B cell (primary cell): Measurements from ENCODE around the gene PTPN14. TPM values are rescaled to one million over a fixed set of nuclear protein-coding genes. Genes with fewer than 3 reads are reported as not detected.
A peak's percentile ranks its signal among the peaks of the same experiment; 100 is the strongest.
"Not testable (repeated sequence)": the region's sequence is repeated elsewhere in the genome, so short reads cannot be mapped to it uniquely, and the experiment has no call there.

ENCODE experiments used
- ATAC-seq: fragments of 200-7000 bp; cut with Tn5 transposase; one replicate; pipeline ENCODE4 v1.10.0; 2021; ENCODE audit warnings: low read depth, mild to moderate bottlenecking, moderate number of reproducible peaks, moderate library complexity
- CTCF ChIA-PET: fragments of 350-600 bp; sonication (Branson Sonifier 250); formaldehyde crosslinking; loops from one replicate; lab custom pipeline; 2021; ENCODE audit warnings: antibody characterized with exemption, inconsistent platforms; lab: Charles Lee
- POLR2A ChIA-PET: fragments of 350-600 bp; sonication (Branson Sonifier 250); formaldehyde crosslinking; loops from one replicate; lab custom pipeline; 2021; ENCODE audit warnings: antibody characterized with exemption; lab: Charles Lee
- DNase-seq: peaks from one replicate; pipeline ENCODE4 v3.0.0; 2013
- H2AFZ ChIP-seq: 2 replicates; pipeline ENCODE4 v1.6.1; 2012; ENCODE audit warnings: mild to moderate bottlenecking, low read depth, low read length; ENCODE audit not compliant: insufficient read depth, poor library complexity, severe bottlenecking
- H3K27ac ChIP-seq, 2 donors: 1 replicate in 1 of 2; 2 replicates in 1 of 2; pipeline ENCODE4 v1.5.1; 2012 to 2013; ENCODE audit warnings: low read length in 2 of 2, mild to moderate bottlenecking in 2 of 2, moderate library complexity in 1 of 2
- H3K27me3 ChIP-seq, 4 experiments: fragments of 200-600 bp in 1 of 4; sonication (generic) in 1 of 4; replicated peaks in 1 of 4; 1 replicate in 2 of 4; 2 replicates in 2 of 4; pipeline versions ENCODE4 v1.6.1 to v1.7.0; 2013 to 2016; ENCODE audit warnings: low read length in 3 of 4, mild to moderate bottlenecking in 2 of 4, mixed read lengths in 1 of 4, moderate library complexity in 1 of 4; ENCODE audit not compliant: insufficient read depth in 4 of 4, control insufficient read depth in 3 of 4; ENCODE audit errors: control extremely low read depth in 1 of 4
- H3K36me3 ChIP-seq, 2 experiments: replicated peaks in 1 of 2; 1 replicate in 1 of 2; 2 replicates in 1 of 2; pipeline versions ENCODE4 v1.6.1 to v1.7.1; 2013; ENCODE audit warnings: low read length in 1 of 2; ENCODE audit not compliant: insufficient read depth in 2 of 2, control insufficient read depth in 1 of 2; ENCODE audit errors: control extremely low read depth in 1 of 2, extremely low read depth in 1 of 2
- H3K4me1 ChIP-seq, 2 donors: fragments of 200-600 bp in 1 of 2; sonication (generic) in 1 of 2; 1 replicate in 1 of 2; 2 replicates in 1 of 2; pipeline versions ENCODE4 v1.5.1 to v1.6.1; 2013 to 2017; ENCODE audit warnings: low read length in 2 of 2; ENCODE audit not compliant: control insufficient read depth in 2 of 2, insufficient read depth in 2 of 2
- H3K4me2 ChIP-seq: replicated peaks from 2 replicates; pipeline ENCODE3; 2012; ENCODE audit warnings: mild to moderate bottlenecking, low read depth, low read length; ENCODE audit not compliant: poor library complexity, severe bottlenecking
- H3K4me3 ChIP-seq, 5 experiments: fragments of 200-600 bp in 1 of 5; sonication (generic) in 1 of 5; 1 replicate in 3 of 5; 2 replicates in 2 of 5; pipeline versions ENCODE4 v1.5.1 to v1.7.0; 2011 to 2016; ENCODE audit warnings: low read length in 4 of 5, mild to moderate bottlenecking in 4 of 5, low read depth in 2 of 5, control low read depth in 1 of 5, moderate library complexity in 1 of 5; ENCODE audit not compliant: insufficient read depth in 1 of 5; ENCODE audit errors: control extremely low read depth in 1 of 5, extremely low read depth in 1 of 5
- H3K79me2 ChIP-seq: fragments of 200-600 bp; sonication (generic); one replicate; pipeline ENCODE4 v1.6.0; 2016; ENCODE audit warnings: low read length; ENCODE audit not compliant: control insufficient read depth, insufficient read depth
- H3K9ac ChIP-seq: fragments of 200-600 bp; sonication (generic); 2 replicates; pipeline ENCODE4 v1.6.1; 2017; ENCODE audit warnings: mild to moderate bottlenecking, low read length, moderate library complexity
- H3K9me3 ChIP-seq, 3 donors: one replicate each; pipeline versions ENCODE4 v1.6.1 to v1.7.1; 2013; ENCODE audit warnings: low read length in 2 of 3; ENCODE audit not compliant: control insufficient read depth in 2 of 3, insufficient read depth in 1 of 3; ENCODE audit errors: control extremely low read depth in 1 of 3
- H4K20me1 ChIP-seq: 2 replicates; pipeline ENCODE4 v1.6.0; 2012; ENCODE audit warnings: mild to moderate bottlenecking, low read length; ENCODE audit not compliant: insufficient read depth, control insufficient read depth, poor library complexity, severe bottlenecking
- H3K27ac Mint-ChIP-seq: one replicate; pipeline ENCODE4 v1.8.0; 2021; ENCODE audit warnings: mixed read lengths
- H3K27me3 Mint-ChIP-seq: one replicate; pipeline ENCODE4 v1.8.0; 2021; ENCODE audit warnings: mixed read lengths
- H3K4me1 Mint-ChIP-seq: one replicate; pipeline ENCODE4 v1.8.0; 2021; ENCODE audit warnings: mixed read lengths
- H3K4me3 Mint-ChIP-seq: one replicate; pipeline ENCODE4 v1.8.0; 2021; ENCODE audit warnings: mixed read lengths
- H3K9me3 Mint-ChIP-seq: one replicate; pipeline ENCODE4 v1.8.0; 2022; ENCODE audit warnings: mixed read lengths; ENCODE audit not compliant: insufficient read depth
- CTCF ChIP-seq: fragments of 200-600 bp; IDR thresholded peaks from one replicate; pipeline ENCODE4 v1.8.0; 2022; ENCODE audit warnings: antibody characterized with exemption, mild to moderate bottlenecking
- EZH2 ChIP-seq: IDR thresholded peaks from 2 replicates; pipeline ENCODE4 v1.6.1; 2012; ENCODE audit warnings: borderline replicate concordance, low read depth, mild to moderate bottlenecking, moderate library complexity, low read length; ENCODE audit not compliant: insufficient read depth, poor library complexity, severe bottlenecking
- WGBS: methylation state at CpG from one replicate; pipeline ENCODE4 v1.1.5; 2013; ENCODE audit warnings: missing lambda C conversion rate; ENCODE audit not compliant: insufficient coverage; 5-methylcytosine and 5-hydroxymethylcytosine counted together
- intact Hi-C: fragments of 100-400 bp; cut with micrococcal nuclease; formaldehyde crosslinking; loops from one replicate; pipeline ENCODE4 v1.10.0; 2022
- polyA minus RNA-seq: library from RNA; depleted of rRNA, polyadenylated mRNA; stranded (reverse); fragments of >200 nt; gene quantifications from 2 replicates; pipeline ENCODE4 v1.2.3, GENCODE V29; 2012
- polyA plus RNA-seq: library from polyadenylated mRNA; depleted of rRNA; stranded (reverse); fragments of >200 nt; gene quantifications from 2 replicates; pipeline ENCODE4 v1.2.3, GENCODE V29; 2012
- total RNA-seq, 2 donors: library from RNA; stranded (reverse); fragments of 120-200 nt in 1 of 2; gene quantifications; 1 replicate in 1 of 2; 2 replicates in 1 of 2; pipeline versions ENCODE4 v1.2.3 to v1.2.4, GENCODE V29; 2013 to 2022

PTPN14 gene
- not detected in 2 replicates for total RNA-seq
- total RNA-seq (2013), result 0.28 TPM
- polyA plus RNA-seq, result under 0.01 TPM in 1 of 2 replicates, not detected in the other
- polyA minus RNA-seq, result 0.07 TPM in 1 of 2 replicates, not detected in the other

GRCh38 chr1:214551436-214552173 lies at the start of gene PTPN14:
PTPN14 (minus strand) TSS chr1:214551602; CDS start chr1:214464803, 86,799 bp downstream.
- 4% methylated on average over 66 of the region's 67 CpGs for WGBS
- intact Hi-C loops, result no loop called here
- Histone ChIP-seq H3K4me2 (peak within 1 kb of the TSS; percentile 33), H3K9me3 (no peaks in the 10 kb centered on the region), H2AFZ (no peak within 1 kb of the TSS), H3K9ac (no peak within 1 kb of the TSS), H3K27me3 (peaks cover 0 to 22% (median 12%) of the 10 kb centered on the region in 4 experiments), H3K4me1 (peaks cover 0 to 5% of the 10 kb centered on the region in 2 donors), H3K36me3 (no peaks in the 10 kb centered on the region), H3K79me2 (no peaks in the 10 kb centered on the region), H3K27ac (no peak within 1 kb of the TSS), H3K4me3 (no peak within 1 kb of the TSS), H4K20me1 (no peaks in the 10 kb centered on the region)
- H3K4me3 Mint-ChIP-seq, result peak within 1 kb of the TSS; percentile 52
- no peak within 1 kb of the TSS for H3K27ac Mint-ChIP-seq
- ChIA-PET POLR2A (no interaction called here), CTCF (no interaction called here)
- DNase-seq (no peak), ATAC-seq (no peak)
- H3K4me1 Mint-ChIP-seq, result peaks cover 11% of the 10 kb centered on the region
- H3K27me3 Mint-ChIP-seq, result peaks cover 37% of the 10 kb centered on the region
- no peak for TF ChIP-seq EZH2
- no peak for TF ChIP-seq CTCF
- H3K9me3 Mint-ChIP-seq, result no peaks in the 10 kb centered on the region

GRCh38 chr1:214593158-214593557 lies 41.8 kb upstream of the PTPN14 start:
- H2AFZ ChIP-seq, result no peak overlapping the region
- CTCF ChIA-PET, result interaction anchor here (0.7 to 0.9 kb wide), 2 partner anchors 9 to 52 kb away, joined by 3 read pairs; no protein-coding TSS in a partner anchor
- DNase-seq, result no peak
- TF ChIP-seq CTCF (no peak), EZH2 (no peak)
- Mint-ChIP-seq H3K4me1 (no peaks in the 10 kb centered on the region), H3K9me3 (no peaks in the 10 kb centered on the region), H3K27me3 (peaks cover 28% of the 10 kb centered on the region), H3K4me3 (no peak overlapping the region), H3K27ac (no peak overlapping the region)
- POLR2A ChIA-PET, result no interaction called here
- H3K27me3 ChIP-seq, result peaks cover 0 to 11% (median under 1%) of the 10 kb centered on the region in 4 experiments
- no peaks in the 10 kb centered on the region for H3K36me3 ChIP-seq
- H3K4me3 ChIP-seq, result no peak overlapping the region
- ATAC-seq, result no peak
- H3K27ac ChIP-seq, result no peak overlapping the region
- no peaks in the 10 kb centered on the region for H4K20me1 ChIP-seq
- no peaks in the 10 kb centered on the region for H3K4me1 ChIP-seq
- no peak overlapping the region for H3K9ac ChIP-seq
- no peaks in the 10 kb centered on the region for H3K9me3 ChIP-seq
- intact Hi-C loops, result no loop called here
- no peaks in the 10 kb centered on the region for H3K79me2 ChIP-seq
- no peak overlapping the region for H3K4me2 ChIP-seq

- H3K27ac ChIP-seq, H3K9me3 Mint-ChIP-seq, H3K36me3 ChIP-seq, H3K4me1 Mint-ChIP-seq, H3K9ac ChIP-seq, H3K79me2 ChIP-seq, H3K4me2 ChIP-seq, H3K9me3 ChIP-seq, POLR2A ChIA-PET, H3K4me3 ChIP-seq, H2AFZ ChIP-seq, H3K4me3 Mint-ChIP-seq, CTCF ChIA-PET, ATAC-seq, DNase-seq, H4K20me1 ChIP-seq, H3K27ac Mint-ChIP-seq, intact Hi-C loops, H3K4me1 ChIP-seq: not testable (repeated sequence)
- WGBS, result 98% methylated on average over 6 of the region's 8 CpGs
- peaks cover 33% of the 10 kb centered on the region for H3K27me3 Mint-ChIP-seq
- H3K27me3 ChIP-seq, result peaks cover 0 to 11% (median 3%) of the 10 kb centered on the region in 4 experiments
These were observed 40.5 kb upstream of the PTPN14 start for GRCh38 chr1:214591918-214592317.
